ENCODE results near the gene SYT17. TPM values are rescaled to one million over a fixed set of nuclear protein-coding genes. Genes with fewer than 3 reads are reported as not detected.
A peak's percentile ranks its signal among the peaks of the same experiment; 100 is the strongest.

The SYT17 gene
- total and polyA plus RNA-seq, 10 of the 15 experiments (the other 5 are each of a cell fraction or from before 2014, with no cell fraction given), result 3.7 to 12.3 (median 5.0) TPM

GRCh38 chr16:19294156-19294649 is 126.2 kb downstream of the SYT17 start (continued):
- TF ChIP-seq JUND (IDR thresholded peaks at IDR 0.05; ENCODE audit: low read depth, low read length) (no peak), TARDBP (IDR thresholded peaks at IDR 0.05; ENCODE audit: borderline replicate concordance) (no peak), ZBTB33 (IDR thresholded peaks at IDR 0.05) (no peak), ATF7 (IDR thresholded peaks at IDR 0.05; ENCODE audit: low read depth) (peak; percentile 86), BCL3 (IDR thresholded peaks at IDR 0.05; ENCODE audit: borderline replicate concordance, insufficient read depth, low read depth, low read length, poor library complexity, severe bottlenecking) (peak; percentile 24), MYB (IDR thresholded peaks at IDR 0.05; ENCODE audit: borderline replicate concordance, low read depth, low read length) (no peak), RAD51 (IDR thresholded peaks at IDR 0.05) (peak; percentile 80), POLR2AphosphoS5 (IDR thresholded peaks at IDR 0.05; ENCODE audit: low read length) (no peak), WRNIP1 (IDR thresholded peaks at IDR 0.05; ENCODE audit: borderline replicate concordance, low read depth, low read length) (no peak), PKNOX1 (IDR thresholded peaks at IDR 0.05) (no peak), E2F8 (IDR thresholded peaks at IDR 0.05; ENCODE audit: low read depth, partially characterized antibody) (no peak), RUNX3 (IDR thresholded peaks at IDR 0.05; ENCODE audit: low read length) (peak; percentile 66), CREB1 (IDR thresholded peaks at IDR 0.05; ENCODE audit: low read depth) (peak; percentile 64)

Data from GM12878 (cell line).